ENCODE measurements around the gene KRTAP1-1.
A peak's percentile ranks its signal among the peaks of the same experiment; 100 is the strongest.
"Not testable (repeated sequence)": the region's sequence is repeated elsewhere in the genome, so short reads cannot be mapped to it uniquely, and the experiment has no call there.

The KRTAP1-1 gene

DNA sequence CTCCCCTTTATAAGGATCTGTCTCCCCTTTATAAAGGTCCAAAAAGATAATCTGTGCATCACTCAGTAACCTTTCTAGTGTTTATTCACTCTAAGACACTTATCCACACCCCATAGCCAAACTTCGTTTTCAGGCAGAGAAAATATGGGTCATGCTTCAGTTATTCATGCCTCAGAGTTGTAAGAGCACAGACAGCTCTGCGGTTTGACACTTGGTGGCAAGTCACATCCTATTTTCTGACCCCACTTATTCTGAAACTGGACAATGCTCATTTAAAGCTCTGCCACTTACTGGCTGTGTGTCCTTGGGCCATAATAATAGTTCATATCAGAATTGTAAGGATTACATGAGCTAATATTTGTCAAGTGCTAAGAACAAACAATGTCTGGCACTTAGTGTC is 7.9 kb upstream of the KRTAP1-1 start:
- no peak overlapping the region for H3K4me3 ChIP-seq (ENCODE audit: low read depth, low read length)
- TF ChIP-seq, protein P1, sequence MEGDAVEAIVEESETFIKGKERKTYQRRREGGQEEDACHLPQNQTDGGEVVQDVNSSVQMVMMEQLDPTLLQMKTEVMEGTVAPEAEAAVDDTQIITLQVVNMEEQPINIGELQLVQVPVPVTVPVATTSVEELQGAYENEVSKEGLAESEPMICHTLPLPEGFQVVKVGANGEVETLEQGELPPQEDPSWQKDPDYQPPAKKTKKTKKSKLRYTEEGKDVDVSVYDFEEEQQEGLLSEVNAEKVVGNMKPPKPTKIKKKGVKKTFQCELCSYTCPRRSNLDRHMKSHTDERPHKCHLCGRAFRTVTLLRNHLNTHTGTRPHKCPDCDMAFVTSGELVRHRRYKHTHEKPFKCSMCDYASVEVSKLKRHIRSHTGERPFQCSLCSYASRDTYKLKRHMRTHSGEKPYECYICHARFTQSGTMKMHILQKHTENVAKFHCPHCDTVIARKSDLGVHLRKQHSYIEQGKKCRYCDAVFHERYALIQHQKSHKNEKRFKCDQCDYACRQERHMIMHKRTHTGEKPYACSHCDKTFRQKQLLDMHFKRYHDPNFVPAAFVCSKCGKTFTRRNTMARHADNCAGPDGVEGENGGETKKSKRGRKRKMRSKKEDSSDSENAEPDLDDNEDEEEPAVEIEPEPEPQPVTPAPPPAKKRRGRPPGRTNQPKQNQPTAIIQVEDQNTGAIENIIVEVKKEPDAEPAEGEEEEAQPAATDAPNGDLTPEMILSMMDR (IDR thresholded peaks at IDR 0.05; ENCODE audit: low read depth, low read length): no peak
- peak; percentile 74 for DNase-seq (ENCODE audit: low read depth, low spot score)
- in situ Hi-C loops (cut with HindIII; ENCODE audit: low sequenced_read_pairs): no loop called here

DNA sequence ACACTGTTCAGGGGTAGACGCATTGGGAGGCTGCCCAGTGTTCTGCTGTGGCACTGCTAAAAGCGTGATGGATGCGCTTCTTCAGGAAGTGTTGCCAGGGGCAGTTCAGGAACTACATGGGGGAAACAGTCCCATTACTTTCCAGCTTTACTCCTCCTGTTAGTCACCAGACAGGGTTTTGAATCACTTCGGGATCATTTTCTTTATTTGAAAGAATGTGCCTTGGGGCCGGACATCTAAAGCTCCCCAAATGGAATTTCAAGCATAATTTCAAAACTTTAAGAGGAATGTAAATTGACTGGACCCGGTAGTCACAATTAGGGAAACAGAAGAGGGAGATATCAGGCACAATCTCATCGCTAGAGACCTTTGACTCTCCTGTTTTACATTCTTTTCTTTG is 7.2 kb upstream of the KRTAP1-1 start:
- TF ChIP-seq, protein P1 (IDR thresholded peaks at IDR 0.05; ENCODE audit: low read depth, low read length): no peak
- in situ Hi-C loops (cut with HindIII; ENCODE audit: low sequenced_read_pairs): no loop called here
- no peak overlapping the region for H3K4me3 ChIP-seq (ENCODE audit: low read depth, low read length)
- peak; percentile 41 for DNase-seq (ENCODE audit: low read depth, low spot score)

DNA sequence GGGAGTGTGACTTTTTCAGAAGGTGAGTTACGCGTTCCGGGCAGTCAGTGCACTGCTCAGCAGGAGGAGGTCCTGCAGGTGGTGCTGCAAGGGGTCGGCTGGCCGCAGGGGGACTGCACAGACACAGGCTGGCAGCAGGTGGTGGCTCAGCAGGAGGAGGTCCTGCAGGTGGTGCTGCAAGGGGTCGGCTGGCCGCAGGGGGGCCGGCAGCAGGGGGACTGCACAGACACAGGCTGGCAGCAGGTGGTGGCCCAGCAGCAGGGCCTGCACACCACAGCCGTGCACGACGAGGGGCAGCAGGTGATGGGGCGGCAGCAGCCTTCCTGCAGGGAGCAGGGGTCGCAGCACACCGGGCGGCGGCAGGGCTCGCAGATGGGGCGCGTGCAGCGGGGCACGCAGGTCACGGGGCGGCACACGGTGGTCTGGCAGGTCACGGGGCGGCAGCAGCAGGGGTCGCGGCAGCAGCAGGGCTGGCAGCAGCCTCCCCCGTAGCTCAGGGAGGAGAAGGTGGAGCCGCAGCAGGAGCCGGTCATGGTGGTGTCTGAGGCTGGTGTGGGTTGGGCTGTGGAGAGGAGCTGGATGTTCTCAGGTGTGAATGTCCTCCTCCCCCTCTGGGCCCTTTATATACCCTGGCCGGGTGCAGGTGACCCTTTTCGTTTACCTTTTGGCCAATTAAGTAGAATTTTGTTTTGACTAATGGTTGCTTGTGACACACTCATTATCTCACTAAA is 5.7 kb upstream of the KRTAP1-1 start, which contains the start of gene KRTAP2-1:
TSS of gene KRTAP2-1 (minus strand) at position 582 of the 731 bp plus-strand sequence. CDS start at position 533, 49 bp downstream.
- H3K4me3 ChIP-seq (ENCODE audit: low read depth, low read length); in situ Hi-C loops (cut with HindIII; ENCODE audit: low sequenced_read_pairs); DNase-seq (ENCODE audit: low read depth, low spot score): not testable (repeated sequence)

DNA sequence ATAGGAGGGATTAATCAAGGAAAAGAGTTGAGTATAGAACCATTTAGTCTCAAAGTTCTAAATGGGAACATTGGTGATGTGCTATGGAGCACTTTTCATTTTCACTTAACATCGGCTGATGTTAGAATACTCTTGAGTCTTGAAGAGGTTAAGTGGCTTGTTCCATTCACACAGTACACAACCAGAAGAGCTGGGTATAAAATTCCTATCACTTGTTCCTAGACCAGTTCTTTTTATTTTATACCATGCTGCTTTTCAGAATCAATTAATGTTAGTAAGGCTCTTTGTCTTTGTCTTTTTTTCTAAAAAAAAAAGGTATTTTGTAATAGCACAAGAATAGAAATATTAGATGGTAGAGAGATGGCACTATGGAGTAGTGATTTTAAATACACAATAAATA is 1.7 kb upstream of the KRTAP1-1 start:
- no peak for DNase-seq (ENCODE audit: low read depth, low spot score)
- in situ Hi-C loops (cut with HindIII; ENCODE audit: low sequenced_read_pairs): no loop called here
- H3K4me3 ChIP-seq (ENCODE audit: low read depth, low read length): no peak overlapping the region
- TF ChIP-seq, protein P1 (IDR thresholded peaks at IDR 0.05; ENCODE audit: low read depth, low read length): no peak

DNA sequence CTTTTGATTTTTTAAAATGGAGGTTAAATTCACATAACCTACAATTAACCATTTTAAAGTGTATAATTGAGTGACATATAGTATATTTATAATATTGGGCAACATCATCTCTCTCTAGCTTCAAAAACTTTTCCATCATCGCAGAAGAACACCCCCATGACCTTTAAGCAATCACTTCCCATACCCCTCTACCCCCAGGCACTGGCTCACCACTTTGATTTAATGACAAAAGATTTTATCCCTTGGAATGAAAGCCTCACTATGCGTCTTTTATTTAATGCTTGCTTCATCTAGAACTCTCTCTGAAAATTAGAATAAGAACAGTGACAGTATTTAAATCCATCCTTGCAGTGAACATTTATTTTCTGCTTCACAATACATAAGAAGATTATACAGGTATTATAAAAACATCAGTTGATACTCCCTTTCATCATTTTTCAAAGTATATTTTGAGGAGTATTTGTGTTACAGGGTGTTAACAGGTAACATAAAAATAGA is 3.3 kb downstream of the KRTAP1-1 start:
- H3K4me3 ChIP-seq (ENCODE audit: low read depth, low read length): no peak overlapping the region
- TF ChIP-seq, protein P1 (IDR thresholded peaks at IDR 0.05; ENCODE audit: low read depth, low read length): no peak
- no peak for DNase-seq (ENCODE audit: low read depth, low spot score)
- in situ Hi-C loops (cut with HindIII; ENCODE audit: low sequenced_read_pairs): no loop called here

DNA sequence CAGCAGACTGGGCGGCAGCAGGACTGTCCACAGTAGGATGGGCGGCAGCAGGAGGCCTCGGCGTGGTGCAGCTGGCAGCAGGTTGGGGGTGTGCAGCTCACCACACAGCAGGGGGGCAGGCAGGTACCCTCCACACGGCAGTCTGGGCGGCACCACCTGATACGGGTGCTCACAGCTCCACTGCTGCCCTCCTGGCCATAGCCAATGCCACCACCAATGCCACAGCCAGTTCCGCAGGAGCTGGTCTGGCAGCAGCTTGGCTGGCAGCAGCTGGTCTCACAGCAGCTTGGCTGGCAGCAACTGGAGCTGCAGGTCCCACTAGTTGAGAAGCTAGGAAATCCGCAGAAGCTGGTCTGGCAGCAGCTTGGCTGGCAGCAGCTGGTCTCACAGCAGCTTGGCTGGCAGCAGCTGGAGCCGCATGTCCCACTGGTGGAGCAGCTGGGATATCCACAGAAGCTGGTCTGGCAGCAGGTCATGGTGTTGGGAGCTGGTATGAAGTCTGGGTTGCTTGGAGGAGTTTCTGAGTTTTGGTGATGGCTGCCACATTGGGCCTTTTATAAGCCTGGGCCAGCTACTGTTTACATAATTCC is 6.8 kb downstream of the KRTAP1-1 start, which contains the start of gene KRTAP1-3:
TSS of gene KRTAP1-3 (minus strand) at position 529 of the 590 bp plus-strand sequence. CDS start at position 476, 53 bp downstream.
- in situ Hi-C loops (cut with HindIII; ENCODE audit: low sequenced_read_pairs); DNase-seq (ENCODE audit: low read depth, low spot score); H3K4me3 ChIP-seq (ENCODE audit: low read depth, low read length): not testable (repeated sequence)

DNA sequence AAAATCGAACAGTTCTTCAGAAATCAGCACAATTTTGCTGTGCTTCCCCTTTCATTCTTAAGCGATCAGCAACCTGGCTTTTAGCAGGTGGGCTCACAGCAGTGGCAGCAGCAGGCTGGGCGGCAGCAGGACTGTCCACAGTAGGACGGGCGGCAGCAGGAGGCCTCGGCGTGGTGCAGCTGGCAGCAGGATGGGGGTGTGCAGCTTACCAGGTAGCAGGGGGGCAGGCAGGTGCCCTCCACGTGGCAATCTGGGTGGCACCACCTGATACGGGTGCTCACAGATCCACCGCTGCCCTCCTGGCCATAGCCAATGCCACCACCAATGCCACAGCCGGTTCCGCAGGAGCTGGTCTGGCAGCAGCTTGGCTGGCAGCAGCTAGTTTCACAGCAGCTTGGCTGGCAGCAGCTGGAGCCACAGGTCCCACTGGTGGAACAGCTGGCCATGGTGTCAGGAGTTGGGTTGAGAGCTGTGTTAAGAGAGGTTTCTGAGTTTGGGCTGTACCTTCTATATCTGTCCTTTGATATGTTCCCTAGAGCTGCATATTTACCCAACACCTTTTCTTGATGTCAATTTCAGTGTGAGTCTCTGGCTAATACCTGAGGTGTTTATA is 11.5 kb downstream of the KRTAP1-1 start, which contains the start of gene KRTAP1-4:
TSS of gene KRTAP1-4 (minus strand) at position 563 of the 613 bp plus-strand sequence. CDS start at position 446, 117 bp downstream.
- in situ Hi-C loops (cut with HindIII; ENCODE audit: low sequenced_read_pairs): no loop called here
- TF ChIP-seq, protein P1 (IDR thresholded peaks at IDR 0.05; ENCODE audit: low read depth, low read length): no peak
- no peak for DNase-seq (ENCODE audit: low read depth, low spot score)
- no peak within 1 kb of the TSS for H3K4me3 ChIP-seq (ENCODE audit: low read depth, low read length)

Measured in astrocyte of the spinal cord (primary cell).